Esophagus squamous epithelium (tissue), 4 donors: ENCODE results near the gene TEX2.

Experiments
- CTCF ChIP-seq, 6 experiments: fragments of 450-650 bp in 4 of 6; fragments of 200-600 bp in 2 of 6; sonication (generic) in 2 of 6; IDR thresholded peaks; one replicate each; pipeline ENCODE4 v1.5.1; 2016 to 2019; ENCODE audit warnings: antibody characterized with exemption in 6 of 6, mild to moderate bottlenecking in 4 of 6, moderate library complexity in 4 of 6
- POLR2A ChIP-seq, 4 donors: fragments of 450-650 bp; IDR thresholded peaks; one replicate each; pipeline ENCODE4 v1.6.1; 2017; ENCODE audit warnings: antibody characterized with exemption in 4 of 4, mild to moderate bottlenecking in 4 of 4, moderate library complexity in 3 of 4

DNA sequence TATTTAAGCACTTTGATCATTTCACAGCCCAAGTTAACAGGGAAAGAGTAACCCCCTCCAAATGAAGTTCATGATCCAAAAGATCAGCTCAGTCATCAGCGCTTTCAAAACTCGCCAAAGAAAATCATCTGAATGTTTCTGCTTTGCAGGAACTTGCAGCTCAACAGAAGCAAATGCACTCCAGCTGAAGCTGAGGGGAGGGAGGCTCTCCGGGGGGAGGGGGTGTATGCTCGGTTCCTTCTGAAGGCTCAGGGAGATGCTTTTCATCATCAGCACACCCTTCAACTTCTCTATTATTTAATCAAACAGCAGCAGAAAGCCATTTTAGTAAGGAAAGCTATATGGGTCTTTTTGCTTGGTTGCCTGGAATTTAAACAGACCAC, 108.8 kb downstream of the TEX2 start:
- TF ChIP-seq CTCF (IDR thresholded peaks at IDR 0.05): no peak
- no peak for TF ChIP-seq POLR2A (IDR thresholded peaks at IDR 0.05)
